Spleen (tissue), 11 donors: ENCODE measurements around the gene GAPVD1. TPM values are rescaled to one million over a fixed set of nuclear protein-coding genes. Genes with fewer than 3 reads are reported as not detected.

Experiments
- DNase-seq: peaks from one replicate; pipeline ENCODE4 v3.0.0-alpha.2; 2020
- H3K27ac ChIP-seq, 8 donors: fragments of 200-600 bp; sonication (generic) in 7 of 8; 1 replicate in 4 of 8; 2 replicates in 4 of 8; pipeline versions ENCODE4 v1.5.0 to v1.8.0; 2016 to 2021; ENCODE audit warnings: inconsistent platforms in 4 of 8, mild to moderate bottlenecking in 4 of 8, moderate library complexity in 1 of 8
- H3K27me3 ChIP-seq, 7 donors: fragments of 200-600 bp; sonication (generic) in 6 of 7; replicated peaks in 1 of 7; 1 replicate in 4 of 7; 2 replicates in 3 of 7; pipeline versions ENCODE4 v1.5.0 to v1.8.0; 2016 to 2021; ENCODE audit warnings: inconsistent platforms in 3 of 7, mild to moderate bottlenecking in 1 of 7
- H3K36me3 ChIP-seq, 6 donors: fragments of 200-600 bp; sonication (generic) in 5 of 6; 1 replicate in 4 of 6; 2 replicates in 2 of 6; pipeline versions ENCODE4 v1.5.0 to v1.8.0; 2016 to 2021; ENCODE audit warnings: inconsistent platforms in 2 of 6
- H3K4me1 ChIP-seq, 6 donors: fragments of 200-600 bp; sonication (generic) in 5 of 6; 1 replicate in 3 of 6; 2 replicates in 3 of 6; pipeline versions ENCODE4 v1.5.0 to v1.8.0; 2016 to 2021; ENCODE audit warnings: inconsistent platforms in 3 of 6
- H3K4me3 ChIP-seq, 8 donors: fragments of 200-600 bp; sonication (generic) in 7 of 8; 1 replicate in 4 of 8; 2 replicates in 4 of 8; pipeline versions ENCODE4 v1.5.0 to v1.8.0; 2016 to 2021; ENCODE audit warnings: inconsistent platforms in 4 of 8, mild to moderate bottlenecking in 4 of 8, moderate library complexity in 2 of 8
- H3K9me3 ChIP-seq, 8 donors: fragments of 200-600 bp; sonication (generic) in 7 of 8; 1 replicate in 4 of 8; 2 replicates in 4 of 8; pipeline versions ENCODE4 v1.5.0 to v1.8.0; 2016 to 2021; ENCODE audit warnings: inconsistent platforms in 4 of 8
- CTCF ChIP-seq, 11 experiments: fragments of 200-600 bp in 7 of 11; fragments of 450-650 bp in 4 of 11; sonication (generic) in 4 of 11; IDR thresholded peaks in 8 of 11; conservative IDR thresholded peaks in 3 of 11; 1 replicate in 7 of 11; 2 replicates in 4 of 11; pipeline versions ENCODE4 v1.4.0 to v1.8.0; 2016 to 2021; ENCODE audit warnings: antibody characterized with exemption in 11 of 11, inconsistent platforms in 4 of 11, mild to moderate bottlenecking in 1 of 11
- POLR2A ChIP-seq, 3 donors: fragments of 450-650 bp; IDR thresholded peaks; one replicate each; pipeline ENCODE4 v1.5.1; 2017; ENCODE audit warnings: antibody characterized with exemption in 3 of 3, mild to moderate bottlenecking in 1 of 3
- POLR2AphosphoS5 ChIP-seq, 3 donors: sonication (generic); formaldehyde crosslinking; IDR thresholded peaks; one replicate each; pipeline ENCODE4 v1.5.1; 2017; ENCODE audit warnings: antibody characterized with exemption in 3 of 3
- WGBS, 5 donors: extraction: QIAGEN DNeasy Blood & Tissue Kit in 3 of 5; methylation state at CpG; one replicate each; pipeline versions ENCODE4 v1.1.5 to v1.1.7; 2013 to 2018; 5-methylcytosine and 5-hydroxymethylcytosine counted together
- intact Hi-C: fragments of 100-400 bp; cut with DNase I; formaldehyde crosslinking; loops from one replicate; pipeline ENCODE4 v1.15.0; 2023; ENCODE audit warnings: low total_unique reads
- polyA plus RNA-seq, 3 donors: library from polyadenylated mRNA; stranded (reverse); fragments of 200-250 nt; gene quantifications; one replicate each; pipeline ENCODE4 v1.2.1, GENCODE V29; 2013
- total RNA-seq, 7 donors: library from RNA; depleted of rRNA in 3 of 7; stranded (reverse); fragments of >200 nt in 3 of 7; fragmentation: NEBNext Ultra II Directional in 4 of 7; extraction: Animal tissue kit (Norgen Biotek cat#: 25700) in 4 of 7; gene quantifications; one replicate each; pipeline versions ENCODE4 v1.1.0 to v1.2.1, GENCODE V29; 2016 to 2021
- donor health status: healthy with polysubstance abuse.
- donor health status: DM: no; HTN: no; CAD: no; lungs with moderate emphysema.
- donor health status: DM: no; HTN: no; CAD: no.
- donor health status: Bipolar disorder and iron deficiency.
- donor health status: healthy.
- donor health status: DM: no; HTN: no; CAD: no.
- donor health status: DM: yes; HTN: yes; CAD: no.

Gene GAPVD1
- total and polyA plus RNA-seq, 10 donors, result 4.9 to 79.3 (median 61.9) TPM

GRCh38 chr9:125341566-125341965 is 79.9 kb downstream of the GAPVD1 start:
- TF ChIP-seq POLR2A (IDR thresholded peaks at IDR 0.05) (no peak), CTCF (IDR thresholded peaks at IDR 0.05 in 8 of 11, conservative IDR thresholded peaks at IDR 0.05 in 3 of 11) (no peak), POLR2AphosphoS5 (IDR thresholded peaks at IDR 0.05) (no peak)
- Histone ChIP-seq H3K36me3 (peaks cover 2 to 100% (median 70%) of the 10 kb centered on the region in 6 donors), H3K27me3 (no peaks in the 10 kb centered on the region), H3K27ac (no peak overlapping the region), H3K4me1 (no peaks in the 10 kb centered on the region), H3K4me3 (no peak overlapping the region), H3K9me3 (no peaks in the 10 kb centered on the region)
- intact Hi-C loops, result no loop called here
- 89 to 97% (median 94%) methylated on average over 4 of the region's 4 CpGs for WGBS, 5 donors
- DNase-seq, result no peak

- no peak overlapping the region for H3K27ac ChIP-seq
- intact Hi-C loops, result no loop called here
- 88 to 94% (median 88%) methylated on average over 3 of the region's 3 CpGs for WGBS, 5 donors
- TF ChIP-seq POLR2AphosphoS5 (IDR thresholded peaks at IDR 0.05), result no peak
- no peak for TF ChIP-seq CTCF (IDR thresholded peaks at IDR 0.05 in 8 of 11, conservative IDR thresholded peaks at IDR 0.05 in 3 of 11)
- TF ChIP-seq POLR2A (IDR thresholded peaks at IDR 0.05), result no peak
- H3K9me3 ChIP-seq, result no peaks in the 10 kb centered on the region
- H3K4me1 ChIP-seq, result no peaks in the 10 kb centered on the region
- DNase-seq, result no peak
- no peaks in the 10 kb centered on the region for H3K27me3 ChIP-seq
- no peak overlapping the region for H3K4me3 ChIP-seq
- peaks cover 2 to 100% (median 69%) of the 10 kb centered on the region in 6 donors for H3K36me3 ChIP-seq
These were observed 82.1 kb downstream of the GAPVD1 start for GRCh38 chr9:125343518-125344275.

- Histone ChIP-seq H3K4me1 (no peaks in the 10 kb centered on the region), H3K27ac (no peak overlapping the region), H3K36me3 (peaks cover 10 to 100% (median 81%) of the 10 kb centered on the region in 6 donors), H3K27me3 (no peaks in the 10 kb centered on the region), H3K4me3 (no peak overlapping the region), H3K9me3 (no peaks in the 10 kb centered on the region)
- no peak for TF ChIP-seq CTCF (IDR thresholded peaks at IDR 0.05 in 8 of 11, conservative IDR thresholded peaks at IDR 0.05 in 3 of 11)
- TF ChIP-seq POLR2A (IDR thresholded peaks at IDR 0.05), result no peak
- TF ChIP-seq POLR2AphosphoS5 (IDR thresholded peaks at IDR 0.05), result no peak
- no peak for DNase-seq
- WGBS, 5 donors, result 86 to 93% (median 88%) methylated on average over 3 of the region's 3 CpGs
- intact Hi-C loops, result no loop called here
These were observed 84.6 kb downstream of the GAPVD1 start for GRCh38 chr9:125346080-125346732.

- TF ChIP-seq POLR2A (IDR thresholded peaks at IDR 0.05), result no peak
- TF ChIP-seq POLR2AphosphoS5 (IDR thresholded peaks at IDR 0.05), result no peak
- no peak for TF ChIP-seq CTCF (IDR thresholded peaks at IDR 0.05 in 8 of 11, conservative IDR thresholded peaks at IDR 0.05 in 3 of 11)
- H3K27ac ChIP-seq, result no peak overlapping the region
- no peak overlapping the region for H3K4me3 ChIP-seq
- DNase-seq, result no peak
- intact Hi-C loops, result no loop called here
- H3K27me3 ChIP-seq, result no peaks in the 10 kb centered on the region
- H3K36me3 ChIP-seq, result peaks cover 4 to 100% (median 93%) of the 10 kb centered on the region in 6 donors
- H3K4me1 ChIP-seq, result no peaks in the 10 kb centered on the region
- WGBS, 5 donors, result 95 to 98% (median 97%) methylated on average over 11 of the region's 11 CpGs
- H3K9me3 ChIP-seq, result no peaks in the 10 kb centered on the region
These were observed 94.0 kb downstream of the GAPVD1 start for GRCh38 chr9:125355601-125356000.
